GM12878 (cell line): ENCODE data around the gene ARAP1.

Source experiments
- CBFB ChIP-seq: IDR thresholded peaks from 2 replicates; pipeline ENCODE4 v1.6.1; 2016; ENCODE audit warnings: antibody characterized with exemption, low read depth
- CTCF ChIP-seq, 3 experiments: IDR thresholded peaks in 2 of 3; conservative IDR thresholded peaks in 1 of 3; 2 replicates each; pipeline ENCODE4 v1.5.1; 2011; ENCODE audit warnings: low read depth in 3 of 3, low read length in 3 of 3, mild to moderate bottlenecking in 3 of 3, control low read depth in 2 of 3, moderate library complexity in 2 of 3, inconsistent platforms in 1 of 3, mixed read lengths in 1 of 3; ENCODE audit not compliant: control insufficient read depth in 2 of 3, insufficient read depth in 1 of 3; ENCODE audit errors: extremely low read depth in 1 of 3
- HDAC2 ChIP-seq: fragments of 200-600 bp; sonication (generic); IDR thresholded peaks from 2 replicates; pipeline ENCODE4 v1.6.1; 2017
- NFYA ChIP-seq: IDR thresholded peaks from 2 replicates; pipeline ENCODE4 v1.6.1; 2011; ENCODE audit warnings: low read depth, mild to moderate bottlenecking, low read length, improper control_type of control experiment, borderline replicate concordance
- RAD21 ChIP-seq: IDR thresholded peaks from 2 replicates; pipeline ENCODE4 v1.6.1; 2011; ENCODE audit warnings: mild to moderate bottlenecking, low read depth, low read length, moderate library complexity; ENCODE audit not compliant: insufficient read depth
- SUPT20H ChIP-seq: IDR thresholded peaks from 2 replicates; pipeline ENCODE4 v1.6.1; 2011; ENCODE audit warnings: low read depth, mild to moderate bottlenecking, low read length, moderate library complexity, borderline replicate concordance; ENCODE audit not compliant: control insufficient read depth
- ZNF274 ChIP-seq: IDR thresholded peaks from one replicate; pipeline ENCODE4 v1.8.0; 2011; ENCODE audit not compliant: insufficient read length, insufficient read depth

GRCh38 chr11:72725724-72726028, 26.5 kb downstream of the ARAP1 start:
- TF ChIP-seq SUPT20H (no peak), CTCF (IDR thresholded peaks at IDR 0.05 in 2 of 3, conservative IDR thresholded peaks at IDR 0.05 in 1 of 3; ENCODE audit: control insufficient read depth in 2 of 3, extremely low read depth in 1 of 3, insufficient read depth in 1 of 3, low read depth in 3 of 3, low read length in 3 of 3) (no peak), ZNF274 (no peak), CBFB (no peak), NFYA (no peak), RAD21 (no peak), HDAC2 (no peak)
